Cardiac atrium fibroblast (primary cell): Measurements from ENCODE around the gene UNC13D. TPM values are rescaled to one million over a fixed set of nuclear protein-coding genes. Genes with fewer than 3 reads are reported as not detected.

Experiments
- total RNA-seq: library from RNA; depleted of rRNA; stranded (reverse); fragments of >200 nt; gene quantifications from 2 replicates; pipeline ENCODE4 v1.2.3, GENCODE V29; 2015

Gene UNC13D
- total RNA-seq: 1.1 TPM in 1 of 2 replicates, not detected in the other

DNA sequence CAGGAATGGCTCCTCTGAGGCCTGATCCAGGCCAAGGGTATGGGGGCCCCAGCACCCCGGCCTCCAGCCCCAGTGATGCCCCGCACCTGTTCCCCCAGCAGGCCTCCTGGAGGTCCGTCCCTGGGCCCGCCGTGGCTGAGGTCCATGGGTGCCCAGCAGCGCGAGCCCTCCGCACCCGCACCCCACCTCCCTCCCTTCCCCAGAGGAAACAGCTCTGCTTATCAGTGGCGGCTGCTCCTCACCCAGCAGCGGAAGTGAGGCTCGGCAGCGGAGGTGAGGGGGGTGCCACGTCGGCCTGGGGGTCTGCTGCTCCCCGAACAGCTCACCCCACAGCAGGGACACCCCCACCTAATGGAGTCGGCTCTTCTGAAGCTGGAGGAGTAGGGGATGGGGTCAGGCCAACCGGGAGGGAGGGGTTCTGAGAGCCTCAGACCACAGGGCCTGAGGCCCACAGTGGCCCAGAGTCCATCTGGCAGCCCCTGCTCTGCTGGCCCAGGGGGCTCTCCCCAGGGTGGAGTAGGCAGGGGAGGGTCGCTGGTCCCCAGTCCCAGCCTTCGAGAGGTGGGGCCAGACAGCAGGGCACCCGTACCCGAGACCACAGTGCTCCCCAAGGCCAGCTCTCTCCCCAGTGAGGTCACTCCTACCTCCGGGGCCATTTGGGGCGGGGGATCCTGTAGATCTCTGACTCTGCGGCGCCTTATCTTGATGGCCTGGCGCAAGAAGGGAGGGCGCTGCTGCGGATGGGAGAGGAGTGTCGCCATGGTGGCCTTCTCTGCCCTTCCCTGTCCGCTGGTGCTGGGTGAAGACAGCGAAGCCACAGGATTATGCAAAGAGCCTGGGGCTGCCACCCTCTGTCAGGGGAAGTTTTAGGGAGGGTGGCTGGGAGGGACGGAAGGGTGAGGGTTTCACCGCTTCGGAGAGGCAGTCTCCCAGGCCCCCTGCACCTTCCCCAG, at the start of gene UNC13D:
UNC13D (minus strand) TSS at position 828 of the 953 bp plus-strand sequence; CDS start at position 761, 67 bp downstream.

DNA sequence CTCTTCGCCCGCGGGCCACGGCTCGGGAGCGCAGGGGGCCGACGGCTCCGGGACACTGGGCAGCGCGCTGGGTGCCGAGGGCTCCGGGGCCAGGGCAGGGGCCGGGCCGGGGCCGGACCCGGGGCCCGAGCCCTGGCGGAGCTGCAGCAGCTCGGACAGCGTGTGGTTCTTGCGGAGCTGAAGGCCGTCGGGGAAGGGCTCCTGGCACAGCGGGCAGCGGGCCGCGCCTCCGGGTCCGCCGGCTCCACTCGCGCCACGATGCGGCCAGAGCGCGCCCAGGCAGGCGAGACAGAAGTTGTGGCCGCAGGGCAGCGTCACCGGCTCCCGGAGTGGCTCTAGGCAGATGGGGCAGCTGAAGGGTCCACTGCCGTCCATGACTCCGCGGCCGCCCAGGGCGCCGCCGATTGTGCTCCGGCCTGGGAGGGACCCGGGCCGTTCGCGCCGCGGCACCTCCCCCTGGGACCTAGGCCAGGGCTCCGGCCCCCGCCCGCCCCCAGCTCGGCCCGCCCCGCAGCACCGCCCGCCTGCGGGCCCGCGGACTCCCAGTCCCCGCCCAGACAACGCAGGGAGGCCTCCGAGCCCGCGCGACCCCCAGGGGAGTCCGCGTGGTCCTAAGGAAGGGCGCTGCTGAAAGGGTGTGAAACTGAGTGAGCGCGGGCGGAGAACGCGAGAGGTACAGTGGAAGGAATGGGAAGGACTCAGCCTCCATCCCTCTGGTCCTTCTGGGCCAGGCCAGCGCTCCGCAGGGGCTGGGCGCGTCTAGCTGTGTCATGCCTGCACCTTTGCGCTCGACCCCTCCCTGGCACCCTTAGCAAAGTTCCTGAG, 34.2 kb upstream of the UNC13D start, which contains the start of gene TRIM47:
TRIM47 (minus strand) TSS at position 408 of the 825 bp plus-strand sequence; CDS start at position 375, 33 bp downstream.

GRCh38 chr17:75855310-75856061, 11.3 kb upstream of the UNC13D start, which contains the start of gene WBP2:
Gene WBP2 (minus strand): TSS chr17:75855335. CDS start chr17:75855297, 38 bp downstream.

GRCh38 chr17:75784473-75785015, 59.7 kb downstream of the UNC13D start, which contains the start of gene UNK:
Gene UNK (plus strand): TSS chr17:75784806. CDS start chr17:75784881, 75 bp downstream.

Other genes starting within 250 kb of the UNC13D start
- not detected in 2 replicates for gene SMIM5, start 211.0 kb downstream of the UNC13D start, total RNA-seq
- gene RECQL5, start 177.2 kb downstream of the UNC13D start, total RNA-seq: 9.7 and 20.6 TPM in 2 replicates
- 44.2 and 50.9 TPM in 2 replicates for gene SAP30BP, start 177.1 kb downstream of the UNC13D start, total RNA-seq
- gene ITGB4, start 122.9 kb downstream of the UNC13D start, total RNA-seq: 0.16 and 0.18 TPM in 2 replicates
- gene GALK1, start 79.2 kb downstream of the UNC13D start, total RNA-seq: 35.9 and 43.9 TPM in 2 replicates
- 11.8 and 15.0 TPM in 2 replicates for gene UNK, start 59.6 kb downstream of the UNC13D start, total RNA-seq
- 56.7 and 67.0 TPM in 2 replicates for gene WBP2, start 10.9 kb upstream of the UNC13D start, total RNA-seq
- 32.5 and 56.4 TPM in 2 replicates for gene TRIM47, start 34.2 kb upstream of the UNC13D start, total RNA-seq
- gene TRIM65, start 52.5 kb upstream of the UNC13D start, total RNA-seq: 19.1 and 20.6 TPM in 2 replicates
- gene MRPL38, start 60.5 kb upstream of the UNC13D start, total RNA-seq: 12.3 and 15.7 TPM in 2 replicates
- 5.1 and 7.6 TPM in 2 replicates for gene FBF1, start 96.6 kb upstream of the UNC13D start, total RNA-seq
- gene ACOX1, start 134.8 kb upstream of the UNC13D start, total RNA-seq: 16.4 and 32.4 TPM in 2 replicates
- 21.8 and 29.6 TPM in 2 replicates for gene TEN1, start 134.8 kb upstream of the UNC13D start, total RNA-seq
- gene CDK3, start 156.5 kb upstream of the UNC13D start, total RNA-seq: 2.2 TPM in 1 of 2 replicates, not detected in the other
- not detected in 2 replicates for gene EVPL, start 182.9 kb upstream of the UNC13D start, total RNA-seq
- gene SRP68, start 228.1 kb upstream of the UNC13D start, total RNA-seq: 19.5 and 24.0 TPM in 2 replicates
- not detected in 2 replicates for gene GALR2, start 230.4 kb upstream of the UNC13D start, total RNA-seq
- not detected in 2 replicates for gene ZACN, start 234.8 kb upstream of the UNC13D start, total RNA-seq